ENCODE results near the gene PDE4D. TPM values are rescaled to one million over a fixed set of nuclear protein-coding genes. Genes with fewer than 3 reads are reported as not detected.
"Not testable (repeated sequence)": the region's sequence is repeated elsewhere in the genome, so short reads cannot be mapped to it uniquely, and the experiment has no call there.

PDE4D gene
- total RNA-seq, 1 donor from 2014 or later = 35.1 TPM

- DNase-seq (no peak), ATAC-seq (no peak)
- intact Hi-C loops (cut with micrococcal nuclease) = no loop called here
These were observed 309.5 kb downstream of the PDE4D start for GRCh38 chr5:59583810-59584562.

GRCh38 chr5:59583151-59583809, 310.2 kb downstream of the PDE4D start:
- no peak for DNase-seq
- intact Hi-C loops (cut with micrococcal nuclease) = no loop called here
- no peak for ATAC-seq

- no peak for DNase-seq
- intact Hi-C loops (cut with micrococcal nuclease) = no loop called here
- ATAC-seq = no peak
These were observed 310.8 kb downstream of the PDE4D start for GRCh38 chr5:59582746-59583145.

- intact Hi-C loops (cut with micrococcal nuclease) = no loop called here
- no peak for DNase-seq
- ATAC-seq = no peak
These were observed 313.7 kb downstream of the PDE4D start for GRCh38 chr5:59579824-59580167.

GRCh38 chr5:59579101-59579823, 314.3 kb downstream of the PDE4D start:
- ATAC-seq (no peak), DNase-seq (no peak)
- intact Hi-C loops (cut with micrococcal nuclease) = no loop called here

- ATAC-seq = no peak
- intact Hi-C loops (cut with micrococcal nuclease) = no loop called here
- no peak for DNase-seq
These were observed 316.0 kb downstream of the PDE4D start for GRCh38 chr5:59577485-59577884.

- no peak for DNase-seq
- intact Hi-C loops (cut with micrococcal nuclease) = no loop called here
- ATAC-seq = no peak
These were observed 317.7 kb downstream of the PDE4D start for GRCh38 chr5:59575648-59576445.

GRCh38 chr5:59573509-59573908, 320.0 kb downstream of the PDE4D start:
- ATAC-seq; DNase-seq; intact Hi-C loops (cut with micrococcal nuclease): not testable (repeated sequence)

- ATAC-seq = no peak
- DNase-seq = no peak
- intact Hi-C loops (cut with micrococcal nuclease) = no loop called here
These were observed 322.5 kb downstream of the PDE4D start for GRCh38 chr5:59571067-59571466.

- ATAC-seq (no peak), DNase-seq (no peak)
- intact Hi-C loops (cut with micrococcal nuclease) = no loop called here
These were observed 323.8 kb downstream of the PDE4D start for GRCh38 chr5:59569608-59570334.

GRCh38 chr5:59569158-59569557, 324.4 kb downstream of the PDE4D start:
- no peak for ATAC-seq
- intact Hi-C loops (cut with micrococcal nuclease) = no loop called here
- DNase-seq = no peak

GRCh38 chr5:59568161-59568560, 325.4 kb downstream of the PDE4D start:
- ATAC-seq = no peak
- DNase-seq = no peak
- intact Hi-C loops (cut with micrococcal nuclease) = no loop called here

- DNase-seq (no peak), ATAC-seq (no peak)
- intact Hi-C loops (cut with micrococcal nuclease) = no loop called here
These were observed 328.0 kb downstream of the PDE4D start for GRCh38 chr5:59565551-59565950.

- DNase-seq = no peak
- ATAC-seq = no peak
- intact Hi-C loops (cut with micrococcal nuclease) = no loop called here
These were observed 328.6 kb downstream of the PDE4D start for GRCh38 chr5:59564895-59565294.

- intact Hi-C loops (cut with micrococcal nuclease) = no loop called here
- no peak for DNase-seq
- no peak for ATAC-seq
These were observed 330.7 kb downstream of the PDE4D start for GRCh38 chr5:59562756-59563389.

GRCh38 chr5:59560553-59560952, 333.0 kb downstream of the PDE4D start:
- no peak for ATAC-seq
- intact Hi-C loops (cut with micrococcal nuclease) = no loop called here
- DNase-seq = no peak

- DNase-seq (no peak), ATAC-seq (no peak)
- intact Hi-C loops (cut with micrococcal nuclease) = no loop called here
These were observed 333.7 kb downstream of the PDE4D start for GRCh38 chr5:59559847-59560246.

- intact Hi-C loops (cut with micrococcal nuclease) = no loop called here
- DNase-seq = no peak
- ATAC-seq = no peak
These were observed 334.2 kb downstream of the PDE4D start for GRCh38 chr5:59559323-59559722.

GRCh38 chr5:59558501-59558900, 335.0 kb downstream of the PDE4D start:
- ATAC-seq = no peak
- intact Hi-C loops (cut with micrococcal nuclease) = no loop called here
- DNase-seq = no peak

Measured in left ventricle myocardium superior (tissue), 1 donor.